22Rv1 (cell line): ENCODE results near the gene SMAD9.

ENCODE experiments used
- CTCF ChIP-seq: fragments of 450-650 bp; IDR thresholded peaks from 2 replicates; pipeline ENCODE4 v1.5.1; 2017; ENCODE audit warnings: mild to moderate bottlenecking
- ZFX ChIP-seq: fragments of 450-650 bp; IDR thresholded peaks from 2 replicates; pipeline ENCODE4 v1.6.1; 2017; ENCODE audit warnings: antibody characterized with exemption, borderline replicate concordance

- TF ChIP-seq CTCF (no peak), ZFX (no peak)
These were observed 100.3 kb downstream of the SMAD9 start for GRCh38 chr13:36819739-36820090.
